CD1c-positive myeloid dendritic cell (primary cell): Measurements from ENCODE around the gene SACM1L.

Experiments
- DNase-seq: peaks from one replicate; pipeline ENCODE4 v3.0.0-alpha.2; 2016; ENCODE audit errors: extremely low spot score

The SACM1L gene

DNA sequence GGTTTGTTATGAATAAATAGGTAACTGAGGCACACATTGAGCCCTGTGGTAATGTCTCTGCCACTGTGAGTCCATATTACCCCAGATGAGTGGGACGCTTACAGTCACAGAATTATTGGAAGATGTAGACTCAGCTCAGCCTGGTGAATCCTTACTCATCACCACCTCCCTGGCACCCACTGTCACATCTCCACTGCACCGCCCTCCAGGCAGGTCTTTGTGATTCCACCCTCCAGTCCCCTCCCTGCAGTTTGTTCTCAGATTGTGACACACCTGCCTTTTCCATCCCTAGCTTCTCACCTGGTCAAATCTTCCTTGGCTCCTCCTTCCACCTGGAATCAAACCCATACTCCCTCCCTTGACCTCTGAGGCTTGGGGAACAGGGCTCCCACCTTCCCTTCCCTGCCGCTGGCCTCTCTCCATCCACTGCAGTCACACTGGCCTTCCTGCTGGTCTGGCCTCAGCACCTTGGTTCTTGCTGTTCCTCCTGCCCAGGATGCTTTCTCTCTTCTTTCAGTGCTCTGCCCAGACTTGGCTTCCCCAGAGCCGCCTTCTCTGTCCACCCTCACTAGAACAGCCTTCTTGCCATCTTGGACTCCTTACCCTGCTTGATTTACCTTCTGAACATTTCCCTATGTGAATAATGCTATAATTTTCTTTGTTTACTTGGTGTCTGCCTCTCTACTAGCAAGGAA, 97.8 kb downstream of the SACM1L start:
- DNase-seq: no peak

DNA sequence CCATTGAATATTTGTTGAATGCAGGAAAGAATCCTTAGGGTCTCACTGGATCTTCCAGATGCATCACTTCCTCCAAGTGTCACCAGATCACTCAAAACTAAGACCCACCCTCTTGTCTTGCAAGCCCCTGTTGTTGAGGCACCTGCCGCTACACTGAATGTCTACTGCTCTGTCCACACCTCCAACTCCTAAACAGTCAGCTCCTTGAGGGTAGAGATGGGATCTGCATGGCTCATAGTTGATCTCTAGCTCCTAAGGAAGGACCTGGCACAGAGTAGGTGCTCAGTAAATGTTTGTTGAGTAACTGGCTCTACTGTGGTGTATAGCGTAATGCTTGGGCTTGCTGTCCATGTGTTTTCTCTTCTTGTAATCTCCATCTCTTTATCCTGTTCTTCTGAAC, 98.4 kb downstream of the SACM1L start:
- DNase-seq: no peak

DNA sequence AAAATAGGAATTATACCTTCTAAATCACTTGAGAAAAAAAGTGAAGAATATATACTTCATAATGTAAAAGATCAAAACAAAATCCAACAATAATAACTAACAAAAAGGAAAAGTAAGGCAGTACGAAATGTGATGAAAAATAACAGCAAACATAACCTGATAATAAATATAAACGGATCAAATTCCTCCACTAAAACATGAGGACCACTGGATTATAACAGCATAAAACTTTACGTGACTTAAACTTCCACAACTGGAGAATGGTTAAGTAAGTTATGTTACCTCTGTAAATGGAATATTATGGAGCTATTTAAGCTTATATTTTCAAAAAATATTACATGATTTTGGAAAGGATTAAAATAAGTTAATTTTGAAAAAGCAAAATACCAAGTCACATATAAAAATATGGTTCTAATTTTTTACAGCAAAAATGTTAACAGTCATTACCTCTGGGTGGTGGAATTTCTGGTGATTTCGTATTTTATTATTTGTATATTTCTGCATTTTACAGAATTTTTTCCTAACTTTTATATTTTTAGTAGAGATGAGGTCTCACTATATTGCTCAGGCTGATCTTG, 100.1 kb downstream of the SACM1L start:
- no peak for DNase-seq

DNA sequence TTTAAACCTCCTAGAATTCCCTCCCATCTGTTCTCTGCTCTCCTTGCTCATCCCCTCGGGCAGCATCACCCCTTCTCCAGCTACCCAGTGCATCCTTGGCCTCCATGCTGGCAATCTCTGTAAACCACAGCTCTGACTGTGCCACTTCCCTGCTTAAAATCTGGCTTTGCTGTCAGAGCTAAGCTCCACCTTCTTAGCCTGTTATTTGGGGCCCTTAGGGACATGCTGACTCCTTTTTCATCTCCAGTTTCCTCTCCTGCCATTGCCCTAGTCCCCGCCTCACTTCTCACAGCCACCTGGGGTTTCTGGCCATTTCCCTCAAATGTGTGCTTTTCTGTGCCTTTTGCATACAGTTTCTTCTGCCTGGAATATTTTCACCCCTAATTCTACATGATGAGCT, 101.4 kb downstream of the SACM1L start:
- DNase-seq: no peak

DNA sequence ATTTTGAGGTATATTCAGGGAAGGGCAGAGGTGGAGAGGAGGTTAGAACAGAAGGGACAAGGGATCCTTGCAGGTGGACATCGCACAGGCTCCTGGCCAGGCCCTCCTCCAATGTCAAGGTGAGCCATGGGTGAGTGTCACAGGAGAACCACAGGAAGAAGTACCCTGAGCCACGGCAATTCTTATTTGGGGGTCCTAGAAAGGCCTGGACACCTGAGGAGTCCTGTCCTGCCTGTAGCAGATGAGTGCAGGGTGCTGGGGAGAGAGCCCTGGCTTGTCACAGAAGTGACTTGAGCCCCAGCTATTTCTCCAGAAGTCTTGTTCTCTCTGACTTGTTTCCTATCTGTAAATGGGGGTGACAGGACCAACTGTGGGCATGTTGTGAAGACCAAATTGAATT, 102.8 kb downstream of the SACM1L start:
- DNase-seq: no peak

DNA sequence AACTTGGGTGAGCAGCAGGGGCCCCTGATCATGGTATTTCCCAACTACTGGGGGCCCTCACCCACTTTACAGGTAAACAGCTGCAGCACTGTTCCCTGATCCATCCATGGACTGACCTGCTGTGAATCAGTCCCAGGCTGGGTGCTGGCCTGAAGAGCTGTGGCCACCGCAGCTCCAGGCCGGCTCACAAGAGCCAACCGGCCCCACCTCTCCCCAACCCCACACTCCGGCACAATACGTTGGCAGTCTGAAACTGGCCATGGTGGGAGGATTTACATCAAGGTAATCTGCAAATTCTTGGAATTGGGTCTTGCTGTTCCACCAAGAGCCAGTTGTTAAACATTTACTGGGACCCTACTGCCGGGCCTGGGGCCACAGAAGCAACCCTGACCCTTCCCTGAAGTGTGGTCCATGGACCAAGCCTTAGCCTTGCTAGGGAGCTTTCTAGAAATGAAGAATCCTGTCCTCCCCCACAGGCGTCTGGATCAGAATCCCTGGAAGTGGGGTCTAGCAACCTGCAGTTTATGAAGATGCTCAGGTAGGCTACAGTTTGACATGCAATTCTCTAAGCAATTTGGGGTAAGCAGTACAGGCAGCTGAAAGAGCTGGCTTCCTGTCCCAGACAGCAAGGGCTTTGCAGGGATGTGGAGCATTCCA, 103.4 kb downstream of the SACM1L start:
- no peak for DNase-seq

DNA sequence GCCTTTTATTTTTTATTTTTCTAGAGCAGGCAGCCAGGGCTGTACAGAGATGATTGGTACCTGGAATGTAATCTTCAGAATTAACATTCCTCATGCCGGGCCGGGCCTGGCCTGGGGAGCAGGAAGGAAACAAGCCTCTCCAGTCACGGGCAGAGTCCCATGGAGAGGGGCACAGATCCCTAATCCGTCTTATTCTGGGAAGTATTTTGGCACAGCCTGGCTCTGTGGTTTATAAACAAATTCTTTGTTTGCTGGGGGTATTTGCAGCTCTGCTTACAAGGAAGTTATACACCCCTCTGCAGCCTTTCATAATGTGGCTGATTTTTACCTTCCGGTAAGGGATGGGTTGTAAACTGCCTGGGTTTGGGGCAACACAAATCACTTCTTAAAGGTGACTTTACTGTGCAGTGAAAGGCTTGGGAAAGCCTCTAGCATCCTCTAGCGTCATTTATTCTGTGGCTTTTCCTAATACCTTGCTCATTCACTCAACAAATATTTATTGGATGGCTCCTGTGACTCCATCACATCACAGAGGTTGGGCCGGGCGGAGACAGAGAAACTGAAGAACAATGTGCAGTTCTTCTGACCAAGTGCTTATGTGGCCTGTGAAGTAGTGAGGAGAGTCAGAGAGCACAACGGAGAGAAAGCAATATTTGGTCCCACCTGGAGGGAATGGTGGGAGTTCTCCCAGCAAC, 104.4 kb downstream of the SACM1L start:
- DNase-seq: no peak

DNA sequence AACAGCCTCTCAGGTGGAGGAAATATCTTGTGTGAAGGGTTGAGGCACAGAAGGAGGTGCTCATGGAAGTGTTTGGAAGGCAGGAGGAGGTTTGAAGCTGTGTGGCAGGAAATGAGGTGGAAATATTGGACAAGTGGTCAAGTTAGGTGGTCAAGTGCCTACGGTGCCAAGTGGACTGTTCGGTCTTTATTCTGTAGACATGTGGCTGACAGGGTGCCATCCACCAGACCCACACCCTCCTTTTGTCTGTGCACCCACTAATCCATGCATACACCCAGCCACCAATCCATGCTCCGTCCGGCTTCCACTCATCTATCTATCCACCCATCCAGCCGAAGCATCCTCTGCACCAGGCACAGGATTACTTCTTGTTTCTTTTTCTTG, 105.0 kb downstream of the SACM1L start:
- DNase-seq: no peak

DNA sequence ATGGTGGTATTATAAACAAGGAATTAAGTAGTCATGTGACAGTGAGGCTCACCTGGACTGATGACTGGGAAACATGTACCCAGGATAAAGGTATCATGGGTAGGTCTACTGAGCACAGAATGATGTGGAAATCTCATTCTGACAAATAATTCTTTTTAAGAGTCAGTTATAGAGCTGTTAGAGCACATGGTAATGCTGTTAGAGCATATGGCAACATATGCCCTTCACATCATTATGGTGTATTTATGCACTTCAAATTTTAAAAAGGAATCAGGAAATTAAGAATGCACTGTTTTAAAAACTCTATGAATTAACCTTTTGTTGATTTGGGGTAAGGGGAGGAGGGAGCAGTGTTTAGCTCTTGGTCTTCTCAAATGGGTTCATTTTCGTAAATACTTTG, 105.5 kb downstream of the SACM1L start:
- DNase-seq: no peak
